HT-29 (cell line): ENCODE measurements around the gene CRYZ. TPM values are rescaled to one million over a fixed set of nuclear protein-coding genes. Genes with fewer than 3 reads are reported as not detected.

Experiments used
- DNase-seq: peaks from one replicate; pipeline ENCODE4 v3.0.0-alpha.2; 2015; ENCODE audit warnings: low spot score
- total RNA-seq: library from RNA; depleted of rRNA; stranded (reverse); fragments of >200 nt; shearing (Covaris generic); gene quantifications from 2 replicates; pipeline ENCODE4 v1.2.3, GENCODE V29; 2014

CRYZ gene
- total RNA-seq, 1 experiment from 2014 or later, result 66.0 TPM

GRCh38 chr1:74731399-74732052, 1.3 kb downstream of the CRYZ start:
- peak; percentile 83 for DNase-seq

- DNase-seq, result peak; percentile 23
These were observed 2.9 kb downstream of the CRYZ start for GRCh38 chr1:74729741-74730478.

- no peak for DNase-seq
These were observed 4.1 kb downstream of the CRYZ start for GRCh38 chr1:74728736-74729135.

- no peak for DNase-seq
These were observed 6.8 kb downstream of the CRYZ start for GRCh38 chr1:74726063-74726462.

GRCh38 chr1:74717626-74718025, 15.2 kb downstream of the CRYZ start:
- DNase-seq, result no peak

GRCh38 chr1:74716822-74717221, 16.0 kb downstream of the CRYZ start:
- DNase-seq, result no peak

- DNase-seq, result no peak
These were observed 17.0 kb downstream of the CRYZ start for GRCh38 chr1:74715806-74716205.

GRCh38 chr1:74715236-74715502, 17.7 kb downstream of the CRYZ start:
- DNase-seq, result no peak

- no peak for DNase-seq
These were observed 18.2 kb downstream of the CRYZ start for GRCh38 chr1:74714429-74715235.

GRCh38 chr1:74713849-74714248, 19.0 kb downstream of the CRYZ start:
- no peak for DNase-seq

GRCh38 chr1:74712881-74713280, 20.0 kb downstream of the CRYZ start:
- DNase-seq, result no peak

GRCh38 chr1:74703386-74704182, 29.3 kb downstream of the CRYZ start:
- DNase-seq, result no peak

- DNase-seq, result no peak
These were observed 33.5 kb downstream of the CRYZ start for GRCh38 chr1:74699331-74699730.

GRCh38 chr1:74697832-74698231, 35.0 kb downstream of the CRYZ start:
- DNase-seq, result no peak

- DNase-seq, result no peak
These were observed 39.4 kb downstream of the CRYZ start for GRCh38 chr1:74693473-74693872.

GRCh38 chr1:74690909-74691308, 41.9 kb downstream of the CRYZ start:
- DNase-seq, result no peak

- no peak for DNase-seq
These were observed 42.5 kb downstream of the CRYZ start for GRCh38 chr1:74690364-74690696.

- DNase-seq, result peak; percentile 80
These were observed 43.1 kb downstream of the CRYZ start for GRCh38 chr1:74689621-74690363.

- no peak for DNase-seq
These were observed 45.9 kb downstream of the CRYZ start for GRCh38 chr1:74686928-74687327.

- DNase-seq, result no peak
These were observed 48.5 kb downstream of the CRYZ start for GRCh38 chr1:74684301-74684700.

- no peak for DNase-seq
These were observed 49.2 kb downstream of the CRYZ start for GRCh38 chr1:74683656-74684055.
